ENCODE data around the gene WWC1. TPM values are rescaled to one million over a fixed set of nuclear protein-coding genes. Genes with fewer than 3 reads are reported as not detected.

Gene WWC1
- total RNA-seq, 2 experiments from 2014 or later: 2.1 to 2.2 TPM

GRCh38 chr5:168423478-168423877 is 132.0 kb downstream of the WWC1 start:
- intact Hi-C loops (cut with DNase I, micrococcal nuclease): loop anchor here in 1 of 2 experiments (2.0 kb wide), 1 partner anchor 155 kb away; no protein-coding TSS in a partner anchor
- Mint-ChIP-seq H3K27me3 (no peaks in the 10 kb centered on the region), H3K4me3 (no peak overlapping the region), H3K36me3 (ENCODE audit: low read depth) (no peaks in the 10 kb centered on the region), H3K4me1 (no peaks in the 10 kb centered on the region), H3K27ac (no peak overlapping the region), H3K9me3 (ENCODE audit: low read depth) (no peaks in the 10 kb centered on the region)
- ChIA-PET CTCF (interaction anchor here (0.6 to 1.1 kb wide), 2 partner anchors 62 to 154 kb away, joined by 3 read pairs; no protein-coding TSS in a partner anchor), POLR2A (interaction anchor here (0.6 kb wide), 1 partner anchor 72 kb away, joined by 3 read pairs; no protein-coding TSS in a partner anchor)
- no peak for ATAC-seq
- DNase-seq: no peak

DNA sequence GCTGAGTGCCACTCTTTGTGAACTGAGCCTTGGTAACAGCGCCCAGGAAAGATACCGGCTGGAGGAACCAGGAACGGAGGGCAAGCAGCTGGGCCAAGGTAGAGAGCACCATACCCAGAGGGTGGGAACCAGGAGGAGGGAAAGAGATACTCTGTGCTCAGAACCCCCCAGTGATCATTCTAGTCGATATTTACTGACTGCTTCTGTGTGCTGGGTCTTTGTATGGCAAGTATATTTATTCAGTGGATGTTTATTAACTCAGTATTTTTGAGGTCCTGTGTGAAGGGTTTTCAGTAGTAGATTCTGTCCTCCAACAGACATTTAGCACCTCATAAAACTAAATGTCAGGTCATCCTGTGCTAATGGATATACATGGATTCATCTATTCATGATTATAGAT is 132.5 kb downstream of the WWC1 start:
- intact Hi-C loops (cut with DNase I, micrococcal nuclease): loop anchor here in 1 of 2 experiments (2.0 kb wide), 1 partner anchor 155 kb away; no protein-coding TSS in a partner anchor
- no peak overlapping the region for H3K4me3 Mint-ChIP-seq
- H3K27me3 Mint-ChIP-seq: no peaks in the 10 kb centered on the region
- no peak for ATAC-seq
- no peak for DNase-seq
- no peak overlapping the region for H3K27ac Mint-ChIP-seq
- H3K9me3 Mint-ChIP-seq (ENCODE audit: low read depth): no peaks in the 10 kb centered on the region
- peaks cover under 1% of the 10 kb centered on the region for H3K36me3 Mint-ChIP-seq (ENCODE audit: low read depth)
- CTCF ChIA-PET: no interaction called here
- no peaks in the 10 kb centered on the region for H3K4me1 Mint-ChIP-seq
- POLR2A ChIA-PET: no interaction called here

- POLR2A ChIA-PET: no interaction called here
- H3K27ac Mint-ChIP-seq: no peak overlapping the region
- H3K9me3 Mint-ChIP-seq (ENCODE audit: low read depth): no peaks in the 10 kb centered on the region
Observed at GRCh38 chr5:168424594-168425323, 133.3 kb downstream of the WWC1 start.

DNA sequence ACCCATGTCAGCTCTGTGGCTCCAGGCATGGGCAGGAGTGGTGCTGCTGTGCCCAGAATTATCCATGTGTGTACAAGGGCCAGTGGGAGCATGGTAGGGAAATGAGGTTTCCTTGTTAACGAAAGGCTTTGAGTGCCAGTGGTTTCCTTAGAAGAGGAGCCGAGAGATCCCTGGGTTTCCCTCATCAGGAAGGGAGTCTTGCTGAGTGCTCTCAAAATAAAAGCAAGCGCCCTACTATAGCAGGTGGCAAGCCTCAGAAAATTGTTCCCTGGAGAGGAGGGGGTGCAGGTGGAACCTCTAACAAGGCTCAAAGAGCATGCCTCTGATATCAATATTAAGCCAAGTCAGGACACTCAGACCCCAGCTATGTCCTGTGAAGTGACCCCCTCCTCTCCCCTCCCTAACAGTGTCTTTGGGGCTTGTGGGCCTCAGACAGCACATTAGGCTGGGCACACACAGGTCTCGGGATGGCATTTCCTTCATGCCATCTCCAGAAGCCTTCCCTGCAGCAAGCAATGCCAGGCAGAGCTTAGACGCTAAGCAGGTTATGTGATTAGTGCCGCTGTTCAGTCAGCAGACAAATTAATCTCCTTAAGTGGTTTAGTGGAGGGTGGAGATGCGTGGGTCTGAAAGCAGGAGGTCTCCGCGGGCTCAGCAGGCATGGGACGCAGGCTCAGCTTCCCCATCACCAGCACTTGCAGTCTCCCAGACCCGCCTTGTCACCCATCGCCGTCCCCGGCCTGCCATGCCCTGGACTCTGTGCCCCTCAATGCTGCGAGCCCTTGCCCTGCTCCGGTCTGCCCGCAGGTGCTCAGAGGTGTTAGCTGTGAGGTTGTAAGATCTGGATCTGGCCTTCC is 134.8 kb downstream of the WWC1 start:
- Mint-ChIP-seq H3K27me3 (no peaks in the 10 kb centered on the region), H3K36me3 (ENCODE audit: low read depth) (peaks cover 1% of the 10 kb centered on the region), H3K27ac (no peak overlapping the region), H3K4me1 (no peaks in the 10 kb centered on the region), H3K4me3 (no peak overlapping the region), H3K9me3 (ENCODE audit: low read depth) (no peaks in the 10 kb centered on the region)
- ChIA-PET CTCF (no interaction called here), POLR2A (no interaction called here)
- DNase-seq (no peak), ATAC-seq (no peak)
- intact Hi-C loops (cut with DNase I, micrococcal nuclease): no loop called here

More at GRCh38 chr5:168424594-168425323, 133.3 kb downstream of the WWC1 start:
- H3K36me3 Mint-ChIP-seq (ENCODE audit: low read depth): peaks cover 1% of the 10 kb centered on the region
- H3K4me3 Mint-ChIP-seq: no peak overlapping the region
- no peaks in the 10 kb centered on the region for H3K27me3 Mint-ChIP-seq
- no peaks in the 10 kb centered on the region for H3K4me1 Mint-ChIP-seq
- ATAC-seq (no peak), DNase-seq (no peak)
- CTCF ChIA-PET: no interaction called here
- intact Hi-C loops (cut with DNase I, micrococcal nuclease): no loop called here

GRCh38 chr5:168426864-168427172 is 135.4 kb downstream of the WWC1 start:
- DNase-seq (no peak), ATAC-seq (no peak)
- ChIA-PET CTCF (no interaction called here), POLR2A (no interaction called here)
- intact Hi-C loops (cut with DNase I, micrococcal nuclease): no loop called here
- Mint-ChIP-seq H3K36me3 (ENCODE audit: low read depth) (peaks cover 1% of the 10 kb centered on the region), H3K4me1 (no peaks in the 10 kb centered on the region), H3K27ac (no peak overlapping the region), H3K9me3 (ENCODE audit: low read depth) (no peaks in the 10 kb centered on the region), H3K4me3 (no peak overlapping the region), H3K27me3 (no peaks in the 10 kb centered on the region)

- DNase-seq (no peak), ATAC-seq (no peak)
- Mint-ChIP-seq H3K27me3 (no peaks in the 10 kb centered on the region), H3K4me3 (no peak overlapping the region), H3K27ac (no peak overlapping the region), H3K9me3 (ENCODE audit: low read depth) (no peaks in the 10 kb centered on the region), H3K4me1 (no peaks in the 10 kb centered on the region), H3K36me3 (ENCODE audit: low read depth) (peaks cover 1% of the 10 kb centered on the region)
- intact Hi-C loops (cut with DNase I, micrococcal nuclease): no loop called here
- ChIA-PET POLR2A (no interaction called here), CTCF (no interaction called here)
Observed at GRCh38 chr5:168427224-168427623, 135.8 kb downstream of the WWC1 start.

DNA sequence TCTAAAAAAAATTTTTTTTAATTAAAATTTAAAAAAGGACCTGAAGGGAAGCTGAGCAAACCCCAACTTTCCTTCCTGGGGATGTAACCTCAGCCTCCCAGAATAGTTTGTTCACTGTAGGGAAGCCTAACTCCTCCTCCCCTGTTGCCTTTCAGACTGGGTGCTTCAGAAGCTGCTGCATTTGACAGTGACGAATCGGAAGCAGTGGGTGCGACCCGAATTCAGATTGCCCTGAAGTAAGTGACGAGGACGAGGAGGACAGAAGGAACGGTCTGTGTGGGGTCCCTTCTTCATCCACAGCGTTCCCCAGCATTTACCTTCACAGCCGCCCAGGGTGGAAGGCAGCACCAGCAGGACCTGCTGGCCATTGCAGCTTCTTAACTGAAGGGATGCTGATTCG is 137.1 kb downstream of the WWC1 start:
- no peaks in the 10 kb centered on the region for H3K27me3 Mint-ChIP-seq
- intact Hi-C loops (cut with DNase I, micrococcal nuclease): no loop called here
- no peaks in the 10 kb centered on the region for H3K4me1 Mint-ChIP-seq
- peaks cover 1% of the 10 kb centered on the region for H3K36me3 Mint-ChIP-seq (ENCODE audit: low read depth)
- CTCF ChIA-PET: no interaction called here
- no peak overlapping the region for H3K27ac Mint-ChIP-seq
- H3K4me3 Mint-ChIP-seq: no peak overlapping the region
- DNase-seq (no peak), ATAC-seq (no peak)
- no peaks in the 10 kb centered on the region for H3K9me3 Mint-ChIP-seq (ENCODE audit: low read depth)
- POLR2A ChIA-PET: no interaction called here

- peaks cover 1% of the 10 kb centered on the region for H3K36me3 Mint-ChIP-seq (ENCODE audit: low read depth)
- H3K9me3 Mint-ChIP-seq (ENCODE audit: low read depth): no peaks in the 10 kb centered on the region
- ChIA-PET CTCF (interaction anchor here (0.6 to 0.7 kb wide), 2 partner anchors 26 to 336 kb away, joined by 3 read pairs; no protein-coding TSS in a partner anchor), POLR2A (no interaction called here)
- no peak overlapping the region for H3K27ac Mint-ChIP-seq
- H3K4me3 Mint-ChIP-seq: no peak overlapping the region
- no peak for ATAC-seq
- no peaks in the 10 kb centered on the region for H3K4me1 Mint-ChIP-seq
- DNase-seq: no peak
- intact Hi-C loops (cut with DNase I, micrococcal nuclease): no loop called here
- H3K27me3 Mint-ChIP-seq: no peaks in the 10 kb centered on the region
Observed at GRCh38 chr5:168430296-168430695, 138.9 kb downstream of the WWC1 start.

- ChIA-PET CTCF (interaction anchor here (0.8 kb wide), 1 partner anchor 164 kb away, joined by 3 read pairs; no protein-coding TSS in a partner anchor), POLR2A (no interaction called here)
- DNase-seq: no peak
- H3K4me1 Mint-ChIP-seq: no peaks in the 10 kb centered on the region
- no peak overlapping the region for H3K4me3 Mint-ChIP-seq
- intact Hi-C loops (cut with DNase I, micrococcal nuclease): no loop called here
- peaks cover 1% of the 10 kb centered on the region for H3K36me3 Mint-ChIP-seq (ENCODE audit: low read depth)
- no peak overlapping the region for H3K27ac Mint-ChIP-seq
- H3K27me3 Mint-ChIP-seq: peaks cover 2% of the 10 kb centered on the region
- no peak for ATAC-seq
- no peaks in the 10 kb centered on the region for H3K9me3 Mint-ChIP-seq (ENCODE audit: low read depth)
Observed at GRCh38 chr5:168432903-168433302, 141.5 kb downstream of the WWC1 start.

- intact Hi-C loops (cut with DNase I, micrococcal nuclease): no loop called here
- peaks cover under 1% of the 10 kb centered on the region for H3K36me3 Mint-ChIP-seq (ENCODE audit: low read depth)
- H3K27ac Mint-ChIP-seq: no peak overlapping the region
- H3K4me3 Mint-ChIP-seq: no peak overlapping the region
- DNase-seq (no peak), ATAC-seq (no peak)
- no peaks in the 10 kb centered on the region for H3K4me1 Mint-ChIP-seq
- peaks cover 2% of the 10 kb centered on the region for H3K27me3 Mint-ChIP-seq
- POLR2A ChIA-PET: no interaction called here
- CTCF ChIA-PET: no interaction called here
- H3K9me3 Mint-ChIP-seq (ENCODE audit: low read depth): no peaks in the 10 kb centered on the region
Observed at GRCh38 chr5:168434001-168434400, 142.6 kb downstream of the WWC1 start.

DNA sequence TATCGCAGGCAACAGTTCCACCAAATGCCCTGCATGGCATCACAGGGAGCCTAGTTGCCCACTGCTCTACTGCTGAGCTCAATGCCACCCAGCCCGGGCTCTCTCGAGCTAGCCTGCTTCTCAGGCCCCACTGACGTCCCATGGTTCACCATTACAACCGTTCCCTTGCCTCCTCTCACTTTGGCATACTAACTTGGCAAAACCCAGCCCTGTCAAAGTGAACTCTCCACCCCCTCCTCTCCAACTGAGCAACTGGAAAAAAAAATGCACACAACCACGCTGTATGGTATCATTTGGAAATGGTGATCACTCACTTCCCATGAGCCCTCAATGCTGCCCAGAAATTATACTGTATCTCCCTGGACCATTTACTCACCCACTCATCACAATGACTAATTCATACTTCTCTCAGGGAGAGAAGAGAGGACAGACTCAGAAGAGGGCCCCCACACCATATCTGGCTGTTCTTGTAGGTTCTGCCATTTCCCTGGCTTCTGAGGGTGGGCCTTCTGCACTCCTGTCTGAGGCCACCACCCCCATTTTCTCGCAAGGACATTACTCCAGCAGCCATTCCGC is 143.4 kb downstream of the WWC1 start:
- Mint-ChIP-seq H3K27me3 (peaks cover 2% of the 10 kb centered on the region), H3K36me3 (ENCODE audit: low read depth) (no peaks in the 10 kb centered on the region), H3K4me1 (no peaks in the 10 kb centered on the region), H3K4me3 (no peak overlapping the region), H3K27ac (no peak overlapping the region), H3K9me3 (ENCODE audit: low read depth) (no peaks in the 10 kb centered on the region)
- ChIA-PET CTCF (no interaction called here), POLR2A (no interaction called here)
- DNase-seq: peak; percentile 6
- intact Hi-C loops (cut with DNase I, micrococcal nuclease): loop anchor here in 1 of 2 experiments (5.0 kb wide), 1 partner anchor 168 kb away; no protein-coding TSS in a partner anchor
- peak; percentile 71 for ATAC-seq

Data from activated CD4-positive, alpha-beta T cell treated with anti-CD3 and anti-CD28 coated beads for 36 hours (primary cell).